ENCODE results near the gene RC3H1. TPM values are rescaled to one million over a fixed set of nuclear protein-coding genes. Genes with fewer than 3 reads are reported as not detected.

The RC3H1 gene
- total RNA-seq, 1 donor from 2014 or later: 32.8 TPM

DNA sequence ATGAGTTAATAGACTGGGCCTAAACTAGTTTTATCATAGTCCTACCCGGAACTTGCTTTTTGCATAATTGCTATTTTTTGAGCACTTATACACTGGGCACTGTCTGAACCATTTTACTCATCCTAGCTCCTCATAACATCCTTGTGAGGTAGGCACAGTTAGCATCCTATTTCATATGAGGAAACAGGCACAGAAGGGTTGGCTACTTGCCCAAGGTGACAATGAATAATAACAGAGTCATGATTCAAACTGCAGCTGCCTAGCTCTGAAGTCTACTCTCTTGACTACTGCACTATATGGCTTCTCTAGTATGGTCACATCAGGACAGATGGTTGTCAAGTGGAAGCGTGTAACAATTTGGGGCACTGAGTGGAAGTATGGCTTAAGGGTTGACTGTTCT is 18.2 kb upstream of the RC3H1 start:
- no peaks in the 10 kb centered on the region for H3K9me3 Mint-ChIP-seq
- Histone ChIP-seq H2AFZ (replicated peaks) (no peak overlapping the region), H3K79me2 (ENCODE audit: low read depth) (no peaks in the 10 kb centered on the region), H3K4me2 (no peak overlapping the region), H3K9me3 (ENCODE audit: low read depth) (no peaks in the 10 kb centered on the region), H4K20me1 (ENCODE audit: low read depth) (no peaks in the 10 kb centered on the region), H3K36me3 (no peaks in the 10 kb centered on the region), H3K27me3 (no peaks in the 10 kb centered on the region), H3K4me3 (no peak overlapping the region), H3K4me1 (no peaks in the 10 kb centered on the region), H3K9ac (no peak overlapping the region), H3K27ac (no peak overlapping the region), H3F3A (ENCODE audit: low read depth) (no peaks in the 10 kb centered on the region)
- H3K27me3 Mint-ChIP-seq (ENCODE audit: insufficient read depth, low read depth): no peaks in the 10 kb centered on the region
- DNase-seq (ENCODE audit: low spot score): no peak
- H3K4me1 Mint-ChIP-seq: no peaks in the 10 kb centered on the region
- no peaks in the 10 kb centered on the region for H3K36me3 Mint-ChIP-seq
- no peak for TF ChIP-seq EZH2phosphoT487 (IDR thresholded peaks at IDR 0.05)
- TF ChIP-seq, protein P1, sequence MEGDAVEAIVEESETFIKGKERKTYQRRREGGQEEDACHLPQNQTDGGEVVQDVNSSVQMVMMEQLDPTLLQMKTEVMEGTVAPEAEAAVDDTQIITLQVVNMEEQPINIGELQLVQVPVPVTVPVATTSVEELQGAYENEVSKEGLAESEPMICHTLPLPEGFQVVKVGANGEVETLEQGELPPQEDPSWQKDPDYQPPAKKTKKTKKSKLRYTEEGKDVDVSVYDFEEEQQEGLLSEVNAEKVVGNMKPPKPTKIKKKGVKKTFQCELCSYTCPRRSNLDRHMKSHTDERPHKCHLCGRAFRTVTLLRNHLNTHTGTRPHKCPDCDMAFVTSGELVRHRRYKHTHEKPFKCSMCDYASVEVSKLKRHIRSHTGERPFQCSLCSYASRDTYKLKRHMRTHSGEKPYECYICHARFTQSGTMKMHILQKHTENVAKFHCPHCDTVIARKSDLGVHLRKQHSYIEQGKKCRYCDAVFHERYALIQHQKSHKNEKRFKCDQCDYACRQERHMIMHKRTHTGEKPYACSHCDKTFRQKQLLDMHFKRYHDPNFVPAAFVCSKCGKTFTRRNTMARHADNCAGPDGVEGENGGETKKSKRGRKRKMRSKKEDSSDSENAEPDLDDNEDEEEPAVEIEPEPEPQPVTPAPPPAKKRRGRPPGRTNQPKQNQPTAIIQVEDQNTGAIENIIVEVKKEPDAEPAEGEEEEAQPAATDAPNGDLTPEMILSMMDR (IDR thresholded peaks at IDR 0.05): no peak
- no peak for TF ChIP-seq EZH2 (IDR thresholded peaks at IDR 0.05)
- H3K27ac Mint-ChIP-seq: no peak overlapping the region
- no peak overlapping the region for H3K4me3 Mint-ChIP-seq

DNA sequence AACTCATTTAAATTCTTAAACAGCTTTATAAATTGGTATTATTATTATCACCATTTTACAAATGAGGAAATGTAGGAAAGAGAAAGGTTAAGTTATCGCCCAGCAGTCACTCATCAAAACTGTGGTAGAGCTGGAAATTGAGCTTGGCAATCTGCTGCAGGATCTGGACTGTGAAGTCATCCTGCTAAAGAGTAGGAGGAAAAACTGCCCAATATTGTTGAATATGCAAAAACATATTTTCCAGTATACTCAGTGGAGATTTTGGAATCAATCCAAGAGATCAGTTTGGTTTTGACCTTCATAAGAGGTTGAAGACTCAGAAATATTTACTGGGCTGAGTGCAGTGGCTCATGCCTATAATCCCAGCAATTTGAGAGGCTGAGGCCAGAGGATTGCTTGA is 16.9 kb upstream of the RC3H1 start:
- no peak overlapping the region for H3K4me3 Mint-ChIP-seq
- no peak overlapping the region for H3K27ac Mint-ChIP-seq
- H3K36me3 Mint-ChIP-seq: no peaks in the 10 kb centered on the region
- Histone ChIP-seq H3F3A (ENCODE audit: low read depth) (no peaks in the 10 kb centered on the region), H3K4me1 (no peaks in the 10 kb centered on the region), H3K36me3 (no peaks in the 10 kb centered on the region), H4K20me1 (ENCODE audit: low read depth) (no peaks in the 10 kb centered on the region), H3K4me2 (no peak overlapping the region), H3K27me3 (no peaks in the 10 kb centered on the region), H3K79me2 (ENCODE audit: low read depth) (no peaks in the 10 kb centered on the region), H3K9me3 (ENCODE audit: low read depth) (no peaks in the 10 kb centered on the region), H3K27ac (no peak overlapping the region), H3K9ac (no peak overlapping the region), H2AFZ (replicated peaks) (no peak overlapping the region), H3K4me3 (no peak overlapping the region)
- no peaks in the 10 kb centered on the region for H3K9me3 Mint-ChIP-seq
- no peak for TF ChIP-seq EZH2 (IDR thresholded peaks at IDR 0.05)
- TF ChIP-seq, protein P1 (IDR thresholded peaks at IDR 0.05): no peak
- TF ChIP-seq EZH2phosphoT487 (IDR thresholded peaks at IDR 0.05): no peak
- no peaks in the 10 kb centered on the region for H3K4me1 Mint-ChIP-seq
- no peak for DNase-seq (ENCODE audit: low spot score)
- H3K27me3 Mint-ChIP-seq (ENCODE audit: insufficient read depth, low read depth): no peaks in the 10 kb centered on the region

DNA sequence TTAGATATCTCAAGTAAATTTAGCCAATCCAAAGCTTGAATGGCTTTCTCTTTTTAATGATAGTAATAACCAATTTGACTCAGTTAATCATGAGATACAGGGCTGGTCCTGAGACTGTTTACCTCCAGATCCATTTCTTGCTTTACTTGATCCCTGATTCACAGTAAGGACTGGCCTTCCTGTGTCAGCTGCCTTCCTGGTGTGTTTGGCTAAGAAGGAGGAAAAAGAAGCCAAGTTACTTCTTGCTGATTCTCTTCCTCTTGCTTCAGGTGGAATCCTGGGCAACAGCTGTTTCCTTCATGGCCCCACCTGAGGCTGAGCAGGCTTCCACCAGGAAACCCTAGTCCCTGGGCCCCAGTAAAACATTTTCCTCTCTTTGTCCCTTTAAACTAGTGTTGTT is 14.6 kb upstream of the RC3H1 start:
- no peak overlapping the region for H3K27ac Mint-ChIP-seq
- TF ChIP-seq, protein P1 (IDR thresholded peaks at IDR 0.05): no peak
- TF ChIP-seq EZH2 (IDR thresholded peaks at IDR 0.05): no peak
- no peak for TF ChIP-seq EZH2phosphoT487 (IDR thresholded peaks at IDR 0.05)
- peaks cover 21% of the 10 kb centered on the region for H3K27me3 ChIP-seq
- no peaks in the 10 kb centered on the region for H3K9me3 Mint-ChIP-seq
- no peak overlapping the region for H2AFZ ChIP-seq (replicated peaks)
- H3K9ac ChIP-seq: no peak overlapping the region
- no peaks in the 10 kb centered on the region for H3K36me3 Mint-ChIP-seq
- no peaks in the 10 kb centered on the region for H3K36me3 ChIP-seq
- no peaks in the 10 kb centered on the region for H3K79me2 ChIP-seq (ENCODE audit: low read depth)
- H3K27me3 Mint-ChIP-seq (ENCODE audit: insufficient read depth, low read depth): no peaks in the 10 kb centered on the region
- H3K27ac ChIP-seq: no peak overlapping the region
- H3K4me3 Mint-ChIP-seq: no peak overlapping the region
- no peaks in the 10 kb centered on the region for H3K9me3 ChIP-seq (ENCODE audit: low read depth)
- H3K4me1 ChIP-seq: no peaks in the 10 kb centered on the region
- no peaks in the 10 kb centered on the region for H4K20me1 ChIP-seq (ENCODE audit: low read depth)
- no peaks in the 10 kb centered on the region for H3F3A ChIP-seq (ENCODE audit: low read depth)
- no peaks in the 10 kb centered on the region for H3K4me1 Mint-ChIP-seq
- no peak for DNase-seq (ENCODE audit: low spot score)
- H3K4me2 ChIP-seq: no peak overlapping the region
- H3K4me3 ChIP-seq: no peak overlapping the region

Data from neural progenitor cell (in vitro differentiated cells).